ENCODE data around the gene SF3B6.

Gene SF3B6

DNA sequence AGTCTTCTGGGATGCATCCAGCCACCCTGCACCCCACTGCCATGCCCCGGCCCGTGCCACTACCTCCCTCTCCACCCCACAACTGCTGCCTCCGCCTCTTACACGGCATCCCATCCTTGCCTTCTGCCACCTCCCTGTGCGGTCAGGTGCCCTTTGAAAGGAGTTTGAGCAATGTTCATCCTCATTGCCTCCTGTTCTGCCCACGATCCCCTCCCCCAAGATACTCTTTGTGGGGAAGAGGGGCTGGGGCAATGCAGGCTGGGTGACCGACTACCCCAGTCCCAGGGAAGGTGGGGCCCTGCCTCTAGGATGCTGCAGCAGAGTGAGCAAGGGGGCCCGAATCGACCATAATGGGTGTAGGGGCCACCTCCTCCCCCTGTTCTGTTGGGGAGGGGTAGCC lies 57.9 kb downstream of the SF3B6 start:
- TF ChIP-seq, protein P1, sequence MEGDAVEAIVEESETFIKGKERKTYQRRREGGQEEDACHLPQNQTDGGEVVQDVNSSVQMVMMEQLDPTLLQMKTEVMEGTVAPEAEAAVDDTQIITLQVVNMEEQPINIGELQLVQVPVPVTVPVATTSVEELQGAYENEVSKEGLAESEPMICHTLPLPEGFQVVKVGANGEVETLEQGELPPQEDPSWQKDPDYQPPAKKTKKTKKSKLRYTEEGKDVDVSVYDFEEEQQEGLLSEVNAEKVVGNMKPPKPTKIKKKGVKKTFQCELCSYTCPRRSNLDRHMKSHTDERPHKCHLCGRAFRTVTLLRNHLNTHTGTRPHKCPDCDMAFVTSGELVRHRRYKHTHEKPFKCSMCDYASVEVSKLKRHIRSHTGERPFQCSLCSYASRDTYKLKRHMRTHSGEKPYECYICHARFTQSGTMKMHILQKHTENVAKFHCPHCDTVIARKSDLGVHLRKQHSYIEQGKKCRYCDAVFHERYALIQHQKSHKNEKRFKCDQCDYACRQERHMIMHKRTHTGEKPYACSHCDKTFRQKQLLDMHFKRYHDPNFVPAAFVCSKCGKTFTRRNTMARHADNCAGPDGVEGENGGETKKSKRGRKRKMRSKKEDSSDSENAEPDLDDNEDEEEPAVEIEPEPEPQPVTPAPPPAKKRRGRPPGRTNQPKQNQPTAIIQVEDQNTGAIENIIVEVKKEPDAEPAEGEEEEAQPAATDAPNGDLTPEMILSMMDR (IDR thresholded peaks at IDR 0.05; ENCODE audit: control insufficient read depth, extremely low read depth, insufficient read depth): no peak
- no peak overlapping the region for H3K4me3 ChIP-seq (ENCODE audit: low read depth, low read length)
- no peak for DNase-seq (ENCODE audit: low read depth)

DNA sequence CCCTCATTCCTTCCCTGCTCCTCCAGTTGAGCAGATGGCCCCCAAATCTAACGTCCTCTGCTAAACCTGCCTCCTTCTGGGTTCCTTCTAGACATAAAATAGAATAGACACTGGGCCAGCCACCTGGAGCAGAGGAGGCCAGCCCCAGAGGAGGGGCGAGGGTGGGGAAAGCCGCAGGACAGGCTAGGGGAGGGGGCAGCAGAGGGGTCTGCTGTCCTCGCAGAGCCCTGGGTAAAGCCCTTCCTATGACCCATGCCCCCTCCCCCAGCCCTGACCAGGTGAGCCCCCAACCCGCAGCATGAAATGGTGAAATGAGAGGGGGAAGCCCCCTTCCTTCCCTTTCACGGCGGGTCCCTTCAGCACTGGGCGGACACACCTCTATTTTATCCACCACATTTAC lies 58.4 kb downstream of the SF3B6 start:
- no peak for DNase-seq (ENCODE audit: low read depth)
- TF ChIP-seq, protein P1 (IDR thresholded peaks at IDR 0.05; ENCODE audit: control insufficient read depth, extremely low read depth, insufficient read depth): no peak
- H3K4me3 ChIP-seq (ENCODE audit: low read depth, low read length): no peak overlapping the region
